ENCODE results near the gene MLLT1.

Gene MLLT1

DNA sequence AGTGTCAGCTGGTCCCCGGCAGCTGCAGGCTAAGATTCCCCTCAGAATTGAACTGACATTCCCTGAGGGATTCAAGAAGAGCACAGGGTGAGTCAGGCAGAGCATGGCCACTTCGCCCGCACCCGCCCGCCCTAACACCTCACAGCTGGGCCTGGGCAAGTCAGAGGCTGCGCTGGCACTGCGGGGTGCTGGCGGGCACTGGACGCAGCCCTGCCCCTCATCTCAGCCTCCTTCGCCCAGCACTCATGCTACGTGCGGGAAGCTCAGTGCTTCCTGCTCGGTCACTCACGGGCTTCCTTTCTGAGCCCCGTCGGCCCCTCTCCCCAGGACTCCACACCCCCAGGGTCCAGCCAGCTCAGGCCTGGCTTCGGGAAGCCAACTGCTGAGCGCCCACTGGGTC is 56.9 kb downstream of the MLLT1 start:
- H3K4me3 ChIP-seq (replicated peaks; ENCODE audit: low read depth, low read length) = no peak overlapping the region
- TF ChIP-seq, protein P1, sequence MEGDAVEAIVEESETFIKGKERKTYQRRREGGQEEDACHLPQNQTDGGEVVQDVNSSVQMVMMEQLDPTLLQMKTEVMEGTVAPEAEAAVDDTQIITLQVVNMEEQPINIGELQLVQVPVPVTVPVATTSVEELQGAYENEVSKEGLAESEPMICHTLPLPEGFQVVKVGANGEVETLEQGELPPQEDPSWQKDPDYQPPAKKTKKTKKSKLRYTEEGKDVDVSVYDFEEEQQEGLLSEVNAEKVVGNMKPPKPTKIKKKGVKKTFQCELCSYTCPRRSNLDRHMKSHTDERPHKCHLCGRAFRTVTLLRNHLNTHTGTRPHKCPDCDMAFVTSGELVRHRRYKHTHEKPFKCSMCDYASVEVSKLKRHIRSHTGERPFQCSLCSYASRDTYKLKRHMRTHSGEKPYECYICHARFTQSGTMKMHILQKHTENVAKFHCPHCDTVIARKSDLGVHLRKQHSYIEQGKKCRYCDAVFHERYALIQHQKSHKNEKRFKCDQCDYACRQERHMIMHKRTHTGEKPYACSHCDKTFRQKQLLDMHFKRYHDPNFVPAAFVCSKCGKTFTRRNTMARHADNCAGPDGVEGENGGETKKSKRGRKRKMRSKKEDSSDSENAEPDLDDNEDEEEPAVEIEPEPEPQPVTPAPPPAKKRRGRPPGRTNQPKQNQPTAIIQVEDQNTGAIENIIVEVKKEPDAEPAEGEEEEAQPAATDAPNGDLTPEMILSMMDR (IDR thresholded peaks at IDR 0.05; ENCODE audit: low read length, missing control alignments) = no peak
- no peak for DNase-seq (ENCODE audit: low read depth)

DNA sequence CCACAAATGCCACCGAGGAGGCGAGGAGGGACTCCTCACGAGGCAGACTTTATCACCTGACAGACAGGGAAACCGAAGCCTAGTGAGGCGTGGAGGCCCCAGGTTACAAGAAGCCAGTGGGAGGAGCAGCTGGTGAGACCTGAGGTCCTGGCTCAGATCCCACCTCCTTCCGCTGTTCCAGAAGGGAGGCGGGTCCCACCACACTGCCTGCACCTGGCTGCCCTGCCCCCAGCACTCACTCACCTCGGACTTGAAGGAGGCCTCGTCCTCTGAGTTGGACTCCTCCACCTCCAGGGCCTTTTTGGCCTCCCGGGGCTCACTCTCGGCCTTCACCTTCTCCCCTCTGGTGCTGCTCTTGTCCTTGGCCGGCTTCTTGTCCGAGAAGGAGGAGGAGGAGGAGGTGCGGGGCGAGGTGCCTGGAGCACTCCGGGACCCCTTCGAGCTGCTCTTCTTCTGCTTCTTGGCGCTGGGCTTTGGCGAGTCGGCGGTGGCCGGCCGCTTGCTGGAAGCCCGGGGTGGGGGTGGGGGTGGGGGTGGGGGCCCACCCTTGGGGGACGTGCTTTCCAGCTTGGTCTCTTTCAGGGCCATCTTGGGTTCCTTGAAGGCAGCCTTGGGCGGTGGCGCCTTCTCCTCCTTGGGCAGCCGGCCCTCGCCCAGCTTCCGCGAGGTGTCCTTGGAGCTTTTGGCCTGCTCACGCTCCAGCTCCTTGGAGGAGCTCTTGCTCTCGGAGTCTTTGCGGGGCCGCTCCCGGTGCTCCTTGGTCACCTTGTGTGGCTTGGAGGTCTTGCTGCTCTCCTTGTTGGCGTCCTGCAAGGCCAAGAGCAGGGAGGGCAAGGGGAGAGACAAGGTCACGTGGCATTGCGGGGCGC is 57.7 kb downstream of the MLLT1 start:
- no peak overlapping the region for H3K4me3 ChIP-seq (replicated peaks; ENCODE audit: low read depth, low read length)
- DNase-seq (ENCODE audit: low read depth) = no peak
- TF ChIP-seq, protein P1 (IDR thresholded peaks at IDR 0.05; ENCODE audit: low read length, missing control alignments) = no peak

DNA sequence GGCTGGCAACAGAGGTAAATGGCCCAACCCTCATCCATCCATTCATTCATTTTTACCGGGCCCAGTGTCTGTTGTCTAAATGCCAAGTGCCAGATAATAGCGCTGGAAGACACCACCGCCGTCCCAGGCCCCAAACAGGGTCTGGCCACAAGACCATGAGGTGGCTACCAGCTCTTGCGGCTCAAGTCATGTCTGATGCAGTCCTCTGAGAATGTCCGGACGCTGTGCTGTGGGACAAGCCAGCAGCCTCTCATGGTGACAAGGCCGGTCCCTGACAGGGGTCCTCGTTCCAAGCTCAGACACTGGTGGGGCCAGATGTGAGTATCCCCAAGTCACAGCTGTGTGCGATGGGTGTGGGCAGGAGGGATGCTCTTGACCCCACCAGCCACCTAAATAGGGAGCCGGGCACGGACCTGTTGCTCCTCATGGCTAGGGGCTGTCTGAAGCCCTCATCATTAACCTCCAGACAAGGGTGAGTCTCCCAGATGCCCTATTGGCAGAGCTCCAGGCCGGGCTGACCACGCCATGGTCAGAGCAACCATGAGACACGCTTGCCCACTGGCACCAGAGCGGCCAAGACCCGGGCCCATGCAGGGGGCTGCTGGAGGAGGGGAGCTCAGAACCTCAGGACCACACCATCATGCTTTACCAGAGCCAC is 58.4 kb downstream of the MLLT1 start:
- TF ChIP-seq, protein P1 (IDR thresholded peaks at IDR 0.05; ENCODE audit: low read length, missing control alignments) = no peak
- DNase-seq (ENCODE audit: low read depth) = no peak
- H3K4me3 ChIP-seq (replicated peaks; ENCODE audit: low read depth, low read length) = no peak overlapping the region

DNA sequence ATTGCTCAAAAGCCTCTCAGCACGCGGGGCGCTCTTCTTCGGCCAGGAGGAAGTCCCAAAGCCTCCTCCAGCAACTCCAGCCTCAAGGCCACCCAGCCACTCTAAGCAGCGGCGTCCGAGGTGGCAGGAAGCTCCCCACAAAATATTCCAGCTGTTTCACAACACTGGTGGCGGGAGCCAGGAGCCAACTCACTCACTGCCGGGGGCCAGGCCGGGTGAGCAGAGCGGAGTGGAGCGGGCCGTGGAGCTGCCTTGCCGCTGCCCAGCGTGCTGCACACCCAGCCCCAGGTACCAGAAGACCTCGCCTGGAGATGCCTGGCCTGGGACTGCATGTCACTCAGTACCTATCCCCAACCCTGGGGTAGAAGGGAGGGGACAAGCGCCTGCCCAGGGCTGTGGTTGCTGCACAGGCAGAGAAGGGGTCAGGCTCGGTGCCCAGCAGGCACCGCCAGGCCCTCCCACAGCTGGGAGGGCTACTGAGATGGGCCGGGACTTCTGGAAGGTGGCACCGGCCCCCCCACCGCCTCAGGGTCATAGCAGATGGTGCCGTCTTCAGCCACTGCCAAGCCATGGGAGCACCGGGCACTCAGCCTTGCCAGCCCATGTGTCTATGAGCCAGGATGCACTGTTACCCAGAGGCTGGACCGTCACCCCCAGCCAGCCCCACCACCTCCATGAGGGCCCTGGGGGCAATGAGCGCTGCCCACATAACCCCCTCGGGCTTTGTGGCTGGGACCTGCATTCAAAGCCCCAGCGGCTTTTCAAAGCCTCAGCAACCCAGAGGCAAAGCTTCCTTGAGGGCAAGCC is 59.2 kb downstream of the MLLT1 start:
- H3K4me3 ChIP-seq (replicated peaks; ENCODE audit: low read depth, low read length) = no peak overlapping the region
- TF ChIP-seq, protein P1 (IDR thresholded peaks at IDR 0.05; ENCODE audit: low read length, missing control alignments) = no peak
- peak; percentile 74 for DNase-seq (ENCODE audit: low read depth)

DNA sequence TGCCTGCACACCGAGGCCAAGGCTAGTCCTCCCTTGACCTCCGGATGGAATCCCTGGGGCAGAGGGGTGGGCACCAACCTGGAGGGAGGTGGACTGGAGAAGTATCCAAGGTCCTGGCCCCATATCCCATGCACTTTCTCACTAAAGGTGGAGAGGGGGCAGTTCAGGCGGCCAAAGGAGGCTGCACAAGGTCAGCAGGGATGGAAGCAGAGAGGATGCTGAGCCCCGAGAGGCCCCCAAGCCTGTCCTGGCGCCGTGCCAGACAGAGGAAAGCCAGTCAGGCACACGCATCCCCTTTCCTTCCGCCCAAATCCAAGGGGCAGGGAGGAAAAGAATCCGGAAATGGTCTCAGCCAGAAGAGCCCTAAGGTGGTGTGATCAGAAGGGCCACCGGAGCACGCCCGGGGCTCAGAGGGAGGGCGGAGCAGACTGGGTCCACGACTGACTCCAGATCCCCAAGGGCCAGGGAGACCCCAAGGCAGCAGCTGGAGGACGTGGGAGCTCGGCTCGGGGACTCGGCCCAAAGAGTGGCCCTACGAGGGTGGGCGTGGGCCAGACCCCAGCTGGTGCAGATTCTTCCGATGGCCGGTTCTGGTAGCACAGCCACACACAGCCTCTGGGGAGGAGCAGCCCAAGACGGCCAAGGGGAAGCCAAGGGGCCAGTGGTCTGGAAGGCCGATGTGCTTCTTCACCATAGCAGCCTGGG is 60.0 kb downstream of the MLLT1 start:
- TF ChIP-seq, protein P1 (IDR thresholded peaks at IDR 0.05; ENCODE audit: low read length, missing control alignments) = no peak
- peak; percentile 30 for DNase-seq (ENCODE audit: low read depth)
- H3K4me3 ChIP-seq (replicated peaks; ENCODE audit: low read depth, low read length) = no peak overlapping the region

DNA sequence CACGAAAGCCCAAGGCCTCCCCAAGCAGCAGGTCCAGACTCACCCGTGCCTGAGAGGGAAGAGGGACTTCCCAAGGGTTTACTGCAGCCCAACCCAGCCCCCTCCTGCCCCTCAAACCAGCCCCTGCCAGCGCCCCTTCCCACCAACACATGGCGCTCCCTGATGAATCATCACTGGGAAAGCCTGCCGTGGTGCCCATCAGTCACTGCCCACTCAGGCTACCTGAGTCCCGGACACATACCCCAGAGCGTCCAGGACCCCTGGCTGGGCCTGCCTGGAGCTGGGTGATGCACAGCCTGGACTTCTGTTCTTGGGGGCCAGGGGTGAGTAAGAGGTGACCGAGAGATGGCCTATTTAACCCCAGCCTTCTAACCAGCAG is 60.6 kb downstream of the MLLT1 start:
- TF ChIP-seq, protein P1 (IDR thresholded peaks at IDR 0.05; ENCODE audit: low read length, missing control alignments) = no peak
- H3K4me3 ChIP-seq (replicated peaks; ENCODE audit: low read depth, low read length) = no peak overlapping the region
- DNase-seq (ENCODE audit: low read depth) = no peak

All from fibroblast of pulmonary artery (primary cell).